HG03139 (cell line): ENCODE results near the gene TXNDC8.
"Not testable (repeated sequence)": the region's sequence is repeated elsewhere in the genome, so short reads cannot be mapped to it uniquely, and the experiment has no call there.

Source experiments
- ATAC-seq: cut with Tn5 transposase; IDR thresholded peaks from one replicate; pipeline ENCODE4 v1.9.1; 2021; ENCODE audit not compliant: unreplicated experiment

Gene TXNDC8

GRCh38 chr9:110337727-110338126 is at the start of gene TXNDC8:
Gene TXNDC8, minus strand, starts transcription at chr9:110337863.
- ATAC-seq, result no peak

- no peak for ATAC-seq
Observed at GRCh38 chr9:110383491-110383890, 45.8 kb upstream of the TXNDC8 start.

GRCh38 chr9:110382731-110383130 is 45.1 kb upstream of the TXNDC8 start:
- no peak for ATAC-seq

- no peak for ATAC-seq
Observed at GRCh38 chr9:110371411-110372007, 33.8 kb upstream of the TXNDC8 start.

- ATAC-seq, result no peak
Observed at GRCh38 chr9:110370315-110370714, 32.7 kb upstream of the TXNDC8 start.

GRCh38 chr9:110364451-110364850 is 26.8 kb upstream of the TXNDC8 start:
- no peak for ATAC-seq

- not testable (repeated sequence) for ATAC-seq
Observed at GRCh38 chr9:110358992-110359391, 21.3 kb upstream of the TXNDC8 start.

GRCh38 chr9:110357505-110357904 is 19.8 kb upstream of the TXNDC8 start:
- no peak for ATAC-seq

- no peak for ATAC-seq
Observed at GRCh38 chr9:110356639-110357395, 19.2 kb upstream of the TXNDC8 start.

- no peak for ATAC-seq
Observed at GRCh38 chr9:110355911-110356310, 18.2 kb upstream of the TXNDC8 start.

GRCh38 chr9:110351009-110351467 is 13.4 kb upstream of the TXNDC8 start:
- no peak for ATAC-seq

GRCh38 chr9:110346325-110346724 is 8.7 kb upstream of the TXNDC8 start:
- ATAC-seq, result no peak

GRCh38 chr9:110344821-110345220 is 7.2 kb upstream of the TXNDC8 start:
- ATAC-seq, result no peak

GRCh38 chr9:110343551-110343950 is 5.9 kb upstream of the TXNDC8 start:
- ATAC-seq, result no peak

GRCh38 chr9:110340306-110340705 is 2.6 kb upstream of the TXNDC8 start:
- ATAC-seq, result no peak

GRCh38 chr9:110338143-110338542 is 480 bp upstream of the TXNDC8 start:
- no peak for ATAC-seq

GRCh38 chr9:110336363-110336762 is 1.3 kb downstream of the TXNDC8 start:
- no peak for ATAC-seq

GRCh38 chr9:110334871-110335270 is 2.8 kb downstream of the TXNDC8 start:
- ATAC-seq, result no peak

- ATAC-seq, result peak; percentile 61
Observed at GRCh38 chr9:110334183-110334582, 3.5 kb downstream of the TXNDC8 start.

GRCh38 chr9:110332766-110333165 is 4.9 kb downstream of the TXNDC8 start:
- ATAC-seq, result no peak

GRCh38 chr9:110330484-110331105 is 7.1 kb downstream of the TXNDC8 start:
- ATAC-seq, result no peak

- no peak for ATAC-seq
Observed at GRCh38 chr9:110329639-110330230, 7.9 kb downstream of the TXNDC8 start.
